Measurements from ENCODE around the gene PRKAR1B. TPM values are rescaled to one million over a fixed set of nuclear protein-coding genes. Genes with fewer than 3 reads are reported as not detected.

The PRKAR1B gene
- total RNA-seq, 120 experiments from 2014 or later = 131 to 616 (median 457) TPM

Other genes with a start within 250 kb of the PRKAR1B start
- gene PDGFA, start 207.4 kb downstream of the PRKAR1B start, total RNA-seq = 100 to 1,000 TPM in 1 of 120 experiments, 10 to 100 TPM in 119; 30.5 to 103 (median 48.6) TPM
- gene DNAAF5, start 582 bp downstream of the PRKAR1B start, total RNA-seq = 10 to 100 TPM; 12.7 to 37.3 (median 20.9) TPM
- 100 to 1,000 TPM; 114 to 221 (median 159) TPM for gene SUN1, start 105.2 kb upstream of the PRKAR1B start, total RNA-seq
- gene GET4, start 149.3 kb upstream of the PRKAR1B start, total RNA-seq = 10 to 100 TPM; 25.4 to 54.1 (median 40.7) TPM
- 100 to 1,000 TPM in 118 of 120 experiments, 10 to 100 TPM in 2; 97.0 to 199 (median 136) TPM for gene ADAP1, start 227.4 kb upstream of the PRKAR1B start, total RNA-seq
- gene COX19, start 248.3 kb upstream of the PRKAR1B start, total RNA-seq = 10 to 100 TPM; 11.2 to 38.9 (median 18.5) TPM

Data from dorsolateral prefrontal cortex (tissue), 118 donors.